NCI-H1694 (cell line): ENCODE data around the gene ROPN1B.

Experiments used
- DNase-seq: peaks from one replicate; lab custom pipeline; 2025; lab: John Stamatoyannopoulos, UW

ROPN1B gene

GRCh38 chr3:126030455-126030854 is 61.5 kb downstream of the ROPN1B start:
- no peak for DNase-seq

GRCh38 chr3:126031981-126032471 is 63.0 kb downstream of the ROPN1B start:
- DNase-seq: no peak
